Stimulated activated CD8-positive, alpha-beta memory T cell treated with anti-CD3 and anti-CD28 coated beads, Interleukin-7, amount 100 ng/mL, for 48 hours (primary cell): ENCODE measurements around the gene RNU7-1.
"Not testable (repeated sequence)": the region's sequence is repeated elsewhere in the genome, so short reads cannot be mapped to it uniquely, and the experiment has no call there.

Experiments used
- DNase-seq, 2 donors: peaks; one replicate each; pipeline ENCODE4 v3.0.0-alpha.2; 2020; ENCODE audit warnings: low read depth in 1 of 2; ENCODE audit errors: extremely low read depth in 1 of 2

The RNU7-1 gene

DNA sequence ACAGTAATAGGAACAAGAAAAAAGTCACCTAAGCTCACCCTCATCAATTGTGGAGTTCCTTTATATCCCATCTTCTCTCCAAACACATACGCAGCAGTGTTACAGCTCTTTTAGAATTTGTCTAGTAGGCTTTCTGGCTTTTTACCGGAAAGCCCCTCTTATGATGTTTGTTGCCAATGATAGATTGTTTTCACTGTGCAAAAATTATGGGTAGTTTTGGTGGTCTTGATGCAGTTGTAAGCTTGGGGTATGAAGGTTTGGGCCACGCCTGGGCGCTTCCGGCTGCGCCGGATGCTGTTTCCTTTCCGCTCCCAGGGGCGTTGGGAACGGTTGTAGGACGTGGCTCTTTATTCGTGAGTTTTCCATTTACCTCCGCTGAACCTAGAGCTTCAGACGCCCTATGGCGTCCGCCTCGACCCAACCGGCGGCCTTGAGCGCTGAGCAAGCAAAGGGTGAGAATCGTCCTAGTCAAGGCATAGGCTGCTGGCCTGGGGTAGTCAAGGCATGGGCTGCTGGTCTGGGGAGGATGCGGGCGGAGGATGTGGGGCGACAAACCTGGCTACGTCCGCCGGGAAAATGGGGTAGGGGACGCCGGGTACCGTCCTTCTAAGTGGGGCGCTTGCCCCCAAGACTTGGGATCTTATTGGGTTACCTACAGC lies at the start of gene RNU7-1, which contains the start of gene C12orf57:
RNU7-1 (plus strand) TSS at position 95 of the 659 bp plus-strand sequence.
C12orf57 (plus strand) TSS at position 301 of the 659 bp plus-strand sequence; CDS start at position 401, 100 bp downstream.
- peak; percentile 69 to 74 for DNase-seq

DNA sequence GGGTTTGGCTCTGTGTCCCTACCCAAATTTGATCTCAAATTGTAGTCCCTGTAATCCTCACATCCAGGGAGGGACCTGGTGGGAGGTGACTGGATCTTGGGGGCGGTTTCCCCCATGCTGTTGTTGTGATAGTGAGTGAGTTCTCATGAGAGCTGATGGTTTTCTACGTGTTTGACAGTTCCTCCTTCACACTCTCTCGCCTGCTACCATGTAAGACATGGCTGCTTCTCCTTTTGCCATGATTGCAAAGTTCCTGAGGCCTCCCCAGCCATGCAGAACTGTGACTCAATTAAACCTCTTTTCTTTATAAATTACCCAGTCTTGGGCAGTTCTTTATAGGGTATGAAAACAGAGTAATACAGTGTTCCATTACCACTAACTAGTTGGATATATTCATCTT lies 49.3 kb upstream of the RNU7-1 start:
- no peak for DNase-seq

DNA sequence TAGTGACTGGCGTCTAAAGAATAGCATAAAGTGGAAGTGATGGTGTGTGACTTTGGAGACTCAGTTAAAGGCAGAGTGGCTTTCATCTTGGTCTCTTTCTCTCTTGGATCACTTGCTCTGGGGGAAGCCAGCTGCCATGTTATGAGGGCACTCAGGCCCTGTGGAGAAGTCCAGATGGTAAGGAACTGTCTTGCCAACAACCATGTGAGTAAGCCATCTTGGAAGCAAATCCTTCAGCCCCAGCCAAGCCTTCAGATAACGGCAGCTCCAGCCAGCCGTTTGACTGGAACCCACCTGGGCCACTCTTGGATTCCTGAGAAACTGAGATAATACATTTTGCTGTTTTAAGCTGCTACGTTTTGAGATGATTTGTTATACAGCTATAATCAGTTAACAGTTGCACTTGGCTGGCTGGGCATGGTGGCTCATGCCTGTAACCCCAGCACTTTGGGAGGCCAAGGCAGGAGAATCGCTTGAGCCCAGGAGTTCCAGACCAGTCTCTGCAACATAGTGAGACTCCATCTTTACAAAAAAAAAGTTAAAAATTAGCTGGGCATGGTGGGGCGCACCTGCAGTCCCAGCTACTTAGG lies 46.7 kb upstream of the RNU7-1 start:
- no peak for DNase-seq

DNA sequence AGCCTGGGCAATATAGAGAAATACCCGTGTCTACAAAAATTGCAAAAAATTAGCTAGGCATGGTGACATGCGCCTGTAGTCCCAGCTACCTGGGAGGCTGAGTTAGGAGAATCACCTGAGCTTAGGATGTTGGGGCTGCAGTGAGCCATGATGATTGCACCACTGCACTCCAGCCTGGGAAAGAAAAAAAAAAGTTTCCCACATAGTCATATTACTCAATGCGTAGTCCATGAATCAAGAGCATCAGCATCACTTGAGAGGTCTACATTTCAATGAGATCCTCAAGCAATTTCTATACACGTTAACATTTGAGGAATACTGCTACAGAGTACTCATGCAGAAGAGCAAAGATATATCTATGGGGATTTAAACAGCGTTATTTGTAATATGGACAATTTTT lies 44.2 kb upstream of the RNU7-1 start:
- no peak for DNase-seq

DNA sequence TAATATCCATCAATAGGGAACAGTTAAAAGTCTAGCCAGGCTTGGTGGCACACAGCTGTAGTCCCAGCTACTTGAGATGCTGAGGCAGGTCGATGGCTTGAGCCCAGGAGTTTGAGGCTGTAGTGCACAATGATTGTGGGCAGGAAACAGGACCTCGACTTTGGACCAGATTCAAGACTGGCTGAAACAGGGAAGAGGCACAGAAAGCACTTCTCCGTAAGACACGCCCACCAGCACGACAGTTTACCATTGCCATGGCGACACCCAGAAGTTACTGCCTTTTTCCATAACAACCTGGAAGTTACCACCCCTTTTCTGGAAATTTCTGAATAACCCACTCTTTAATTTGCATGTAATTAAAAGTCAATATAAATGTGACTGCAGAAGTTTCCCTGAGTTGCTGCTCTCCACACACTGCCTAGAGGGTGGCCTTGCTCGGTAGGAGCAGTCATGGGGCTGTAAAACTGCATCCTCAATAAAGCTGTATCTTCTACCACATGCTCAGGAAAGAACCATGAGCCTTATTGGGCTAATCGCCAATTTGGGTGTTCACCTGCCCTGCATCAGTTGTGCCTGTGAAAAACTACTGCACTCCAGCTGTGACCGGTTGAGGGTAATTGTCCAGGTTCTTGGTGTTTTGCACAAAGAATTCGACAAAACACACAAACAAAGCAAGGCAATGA lies 43.6 kb upstream of the RNU7-1 start:
- no peak for DNase-seq

DNA sequence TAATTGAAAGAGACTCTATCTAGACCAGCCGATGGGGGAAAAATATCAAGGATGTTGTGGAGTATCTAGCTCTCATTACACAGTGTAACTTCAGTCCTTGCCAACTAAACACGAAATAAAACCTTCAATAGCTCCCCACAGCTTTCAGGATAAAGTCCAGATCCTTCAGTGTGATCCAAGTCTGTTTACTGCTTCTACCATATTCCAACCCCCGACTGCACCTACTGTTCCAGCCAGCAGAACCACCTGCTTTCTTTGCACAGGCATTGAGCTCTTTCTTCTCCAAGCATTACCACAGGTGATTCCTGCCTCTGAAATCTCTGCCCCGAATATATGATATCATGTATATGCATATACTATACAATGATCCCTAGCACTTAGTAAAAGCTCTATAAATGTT lies 41.2 kb upstream of the RNU7-1 start:
- DNase-seq: no peak

DNA sequence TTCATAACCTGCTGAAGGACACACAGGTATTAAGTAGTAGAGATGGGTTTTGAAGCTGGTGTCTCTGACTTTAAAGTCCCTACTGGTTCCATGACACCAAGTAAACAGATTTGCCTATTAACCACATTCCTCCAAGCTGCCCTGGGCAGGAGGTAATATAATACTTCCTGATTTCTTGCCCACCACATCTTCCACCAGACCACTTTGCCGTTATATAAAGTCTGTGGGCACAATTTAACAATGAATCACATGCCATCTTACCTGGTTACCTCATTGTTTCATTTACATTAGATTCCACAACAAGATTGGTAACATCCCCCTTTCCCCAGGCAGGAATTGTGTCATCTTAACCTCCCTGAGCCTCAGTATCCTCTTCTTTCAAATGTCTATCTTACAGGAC lies 39.9 kb upstream of the RNU7-1 start:
- DNase-seq: no peak

DNA sequence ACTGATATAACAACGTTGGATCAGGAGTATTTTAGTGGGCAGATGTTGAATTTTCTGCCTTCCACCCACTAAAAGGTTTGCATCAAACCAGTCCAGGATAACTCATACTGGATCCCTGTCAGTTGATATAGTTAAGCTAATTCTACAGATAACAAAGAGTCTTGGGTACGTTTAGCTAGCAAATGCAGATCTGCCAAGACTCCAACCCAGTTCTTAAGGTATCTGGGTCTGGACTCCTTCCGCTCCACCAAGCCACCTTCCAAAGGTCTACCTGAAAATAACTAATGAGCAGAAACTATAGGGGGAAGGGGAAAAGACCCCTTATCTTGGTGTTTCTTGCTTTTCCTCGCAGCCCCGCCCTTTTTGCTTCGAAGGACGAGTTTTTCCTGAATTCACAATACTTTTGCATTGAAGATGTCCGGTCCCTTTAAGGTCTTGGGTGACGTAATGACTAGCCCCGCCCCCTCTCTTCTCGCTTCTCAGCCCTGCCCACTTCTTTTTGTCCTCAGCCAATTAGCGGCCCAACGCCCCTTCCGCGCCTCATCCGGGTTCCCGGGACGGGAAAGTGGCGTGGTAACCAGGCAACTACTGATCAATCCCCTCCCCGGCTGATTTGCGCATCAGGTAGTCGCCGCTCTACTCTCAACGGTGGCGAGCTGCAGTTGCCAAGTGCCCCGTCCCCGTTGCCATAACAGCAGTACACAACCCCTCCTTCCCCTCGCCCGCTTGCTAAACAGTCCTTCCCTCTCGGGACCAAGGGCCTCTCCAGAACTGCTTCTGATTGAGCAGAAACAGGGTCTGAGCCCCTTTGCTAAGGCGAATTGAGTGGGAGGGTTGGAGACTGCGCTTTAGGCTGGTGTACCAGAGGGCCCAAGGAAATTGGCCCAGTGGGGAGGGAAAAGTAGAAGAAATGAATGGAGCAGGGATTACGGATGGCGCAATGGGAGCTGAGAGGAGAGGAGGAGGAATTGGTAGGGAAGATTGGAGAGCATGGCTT lies 39.0 kb upstream of the RNU7-1 start, which contains the start of gene LRRC23:
LRRC23 (plus strand) TSS at position 543 of the 997 bp plus-strand sequence. CDS start 812 bp downstream, outside the sequence.
- DNase-seq: peak; percentile 93 to 98

DNA sequence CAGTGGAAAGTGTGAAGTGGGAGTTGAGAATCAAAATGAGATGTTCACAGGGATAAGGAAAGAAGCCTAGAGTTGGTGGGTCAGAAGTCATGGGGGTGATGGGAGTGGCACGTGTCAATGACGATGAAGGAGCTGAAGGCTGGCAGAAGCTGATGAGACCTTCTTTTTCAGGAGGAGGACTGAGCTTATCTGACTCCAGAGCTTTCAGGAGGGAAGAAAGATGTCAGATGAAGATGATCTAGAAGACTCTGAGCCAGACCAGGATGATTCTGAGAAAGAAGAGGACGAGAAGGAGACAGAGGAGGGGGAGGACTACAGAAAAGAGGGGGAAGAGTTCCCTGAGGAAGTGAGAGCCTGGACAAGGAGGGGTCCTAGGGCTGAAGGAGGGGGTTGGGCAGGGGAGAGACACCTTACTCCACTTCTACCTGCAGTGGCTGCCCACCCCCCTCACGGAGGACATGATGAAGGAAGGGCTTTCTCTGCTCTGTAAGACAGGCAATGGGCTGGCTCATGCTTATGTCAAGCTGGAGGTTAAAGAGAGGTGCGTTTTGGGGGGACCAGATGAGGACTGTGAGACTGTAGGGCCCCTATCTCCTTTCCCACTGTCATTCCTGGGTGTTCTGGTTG lies 38.1 kb upstream of the RNU7-1 start:
- DNase-seq: no peak

DNA sequence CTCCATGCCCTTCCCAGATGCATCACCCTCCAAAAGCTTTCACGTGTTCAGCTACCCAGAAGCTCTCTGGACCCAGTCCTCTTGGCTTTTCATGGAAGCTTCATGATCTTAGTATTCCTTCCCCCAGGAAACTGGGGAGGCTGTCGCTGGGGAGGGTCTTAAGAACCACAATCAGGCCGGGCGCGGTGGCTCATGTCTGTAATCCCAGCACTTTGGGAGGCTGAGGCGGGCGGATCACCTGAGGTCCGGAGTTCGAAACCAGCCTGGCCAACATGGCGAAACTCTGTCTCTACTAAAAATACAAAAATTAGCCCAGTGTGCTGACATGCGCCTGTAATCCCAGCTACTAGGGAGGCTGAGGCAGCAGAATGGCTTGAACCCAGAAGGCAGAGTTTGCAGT lies 35.5 kb upstream of the RNU7-1 start:
- not testable (repeated sequence) for DNase-seq

DNA sequence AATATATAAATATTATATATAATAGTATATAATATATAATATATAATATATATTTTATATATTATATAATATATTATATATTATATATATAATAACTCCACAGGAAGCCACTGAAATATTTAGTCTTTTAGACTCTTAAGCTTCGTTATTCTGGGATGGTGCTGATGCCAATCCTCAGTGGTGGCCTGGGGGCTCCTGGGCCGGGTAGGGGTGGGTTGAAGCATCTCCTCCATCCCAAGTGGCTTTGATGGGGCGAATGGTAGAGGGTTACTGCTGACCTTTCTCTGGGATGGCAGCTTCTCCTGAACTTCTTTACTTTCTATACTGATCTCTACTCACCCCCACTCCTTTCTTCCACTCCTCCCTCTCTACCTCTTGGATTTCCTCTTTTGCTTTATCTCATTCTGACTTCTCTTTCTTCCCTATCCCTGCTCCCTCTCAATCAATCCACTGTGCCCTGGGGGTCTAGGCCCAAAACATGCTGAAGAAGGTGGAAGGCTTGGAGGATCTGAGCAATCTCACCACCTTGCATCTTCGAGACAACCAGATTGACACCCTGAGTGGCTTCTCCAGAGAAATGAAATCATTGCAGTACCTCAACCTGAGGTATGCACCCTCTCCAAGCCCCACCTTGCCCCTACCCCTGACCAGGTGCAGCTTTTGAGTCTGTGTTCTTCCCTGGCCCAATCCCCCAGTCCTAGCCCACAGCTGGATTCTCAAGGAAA lies 34.0 kb upstream of the RNU7-1 start:
- no peak for DNase-seq

DNA sequence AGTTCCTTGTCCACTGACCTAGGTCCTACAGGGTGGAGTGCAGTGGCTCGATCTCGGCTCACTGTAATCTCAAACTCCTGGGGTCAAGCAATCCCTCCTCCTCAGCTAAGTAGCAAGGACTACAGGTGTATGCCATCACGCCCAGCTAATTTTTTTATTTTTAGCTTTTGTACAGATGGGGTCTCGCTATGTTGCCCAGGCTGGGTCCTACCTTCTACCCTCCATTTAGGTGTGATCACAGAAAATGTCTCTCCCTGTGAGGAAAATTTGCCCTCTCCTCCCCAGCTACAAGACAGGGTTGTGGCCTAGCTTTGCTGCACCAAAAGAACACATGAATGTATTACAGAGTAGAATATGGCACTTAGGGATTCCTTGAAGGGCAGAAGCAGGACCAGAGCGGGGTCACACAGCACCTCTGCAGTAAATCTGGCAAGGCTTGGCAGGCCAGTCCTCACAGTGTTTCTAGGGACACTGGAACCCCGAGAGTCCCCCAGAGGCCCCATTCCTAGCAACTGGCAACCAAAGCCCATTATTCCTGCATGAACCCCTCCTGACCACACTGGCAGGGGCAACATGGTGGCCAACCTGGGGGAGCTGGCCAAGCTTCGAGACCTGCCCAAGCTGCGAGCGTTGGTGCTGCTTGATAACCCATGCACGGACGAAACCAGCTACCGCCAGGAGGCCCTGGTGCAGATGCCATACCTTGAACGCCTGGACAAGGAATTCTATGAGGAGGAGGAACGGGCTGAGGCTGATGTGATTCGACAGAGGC lies 31.3 kb upstream of the RNU7-1 start:
- DNase-seq: no peak

DNA sequence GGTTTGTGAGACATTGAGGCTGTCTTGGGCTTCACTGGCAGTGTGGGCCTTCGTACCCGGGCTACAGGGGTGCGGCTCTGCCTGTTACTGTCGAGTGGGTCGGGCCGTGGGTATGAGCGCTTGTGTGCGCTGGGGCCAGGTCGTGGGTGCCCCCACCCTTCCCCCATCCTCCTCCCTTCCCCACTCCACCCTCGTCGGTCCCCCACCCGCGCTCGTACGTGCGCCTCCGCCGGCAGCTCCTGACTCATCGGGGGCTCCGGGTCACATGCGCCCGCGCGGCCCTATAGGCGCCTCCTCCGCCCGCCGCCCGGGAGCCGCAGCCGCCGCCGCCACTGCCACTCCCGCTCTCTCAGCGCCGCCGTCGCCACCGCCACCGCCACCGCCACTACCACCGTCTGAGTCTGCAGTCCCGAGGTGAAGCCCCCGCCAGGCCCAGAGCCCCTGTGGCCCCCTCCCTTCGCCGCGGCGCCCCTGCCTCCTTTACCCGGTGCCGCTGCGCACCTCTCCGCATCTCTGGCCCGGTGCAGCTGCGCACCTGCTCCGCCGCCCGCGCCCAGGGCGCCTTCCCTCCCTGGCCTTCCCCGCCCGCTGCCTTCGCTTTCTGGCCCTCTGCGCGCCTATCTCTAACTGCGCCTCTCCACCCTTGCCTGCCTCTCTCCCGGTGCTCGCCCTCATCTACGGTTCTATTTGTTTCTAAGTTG lies 29.2 kb upstream of the RNU7-1 start, which contains the start of gene ENO2:
ENO2 (plus strand) TSS at position 335 of the 701 bp plus-strand sequence. CDS start 1,253 bp downstream, outside the sequence.
- peak; percentile 71 to 76 for DNase-seq

DNA sequence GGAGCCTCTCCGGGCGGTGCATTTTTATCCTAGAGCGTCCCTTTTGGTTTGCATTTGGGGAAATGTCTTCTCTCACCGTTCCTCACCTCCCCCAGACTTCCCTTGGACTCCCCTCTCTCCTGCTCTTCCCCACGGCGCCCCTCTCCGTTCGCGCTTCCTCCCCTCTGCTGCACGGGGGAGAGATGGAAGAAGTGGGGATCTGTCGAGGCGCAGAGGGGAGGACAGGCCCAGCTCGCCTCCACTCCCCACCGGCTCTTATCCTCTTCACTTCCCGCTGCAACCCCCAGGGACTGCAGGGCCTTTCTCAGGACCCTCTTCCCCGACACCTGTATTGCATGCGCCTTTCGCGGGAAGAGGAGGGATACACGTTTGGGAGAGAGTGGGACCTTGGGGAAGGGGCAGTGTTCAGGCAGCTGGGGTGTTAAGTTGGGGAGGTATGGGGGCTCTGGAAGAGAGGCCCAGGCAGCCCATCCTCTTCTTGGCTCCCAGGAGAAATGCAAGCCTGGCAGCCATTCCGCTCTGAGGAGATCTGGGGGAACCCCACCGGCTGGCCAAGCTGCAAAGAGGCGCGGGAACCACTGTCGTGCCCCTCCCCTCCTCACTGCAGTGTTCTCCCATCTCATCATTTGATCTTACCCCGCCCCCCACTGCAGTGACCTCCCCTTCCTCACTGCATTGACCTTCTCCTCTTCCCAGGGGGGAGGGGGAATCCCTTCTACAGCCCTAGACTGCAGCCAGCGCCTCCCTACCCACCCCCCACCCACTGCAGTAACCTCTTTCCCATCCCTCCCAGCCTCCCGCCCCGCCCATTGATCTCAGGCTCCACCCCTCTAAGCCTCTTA lies 28.4 kb upstream of the RNU7-1 start:
- DNase-seq: no peak

DNA sequence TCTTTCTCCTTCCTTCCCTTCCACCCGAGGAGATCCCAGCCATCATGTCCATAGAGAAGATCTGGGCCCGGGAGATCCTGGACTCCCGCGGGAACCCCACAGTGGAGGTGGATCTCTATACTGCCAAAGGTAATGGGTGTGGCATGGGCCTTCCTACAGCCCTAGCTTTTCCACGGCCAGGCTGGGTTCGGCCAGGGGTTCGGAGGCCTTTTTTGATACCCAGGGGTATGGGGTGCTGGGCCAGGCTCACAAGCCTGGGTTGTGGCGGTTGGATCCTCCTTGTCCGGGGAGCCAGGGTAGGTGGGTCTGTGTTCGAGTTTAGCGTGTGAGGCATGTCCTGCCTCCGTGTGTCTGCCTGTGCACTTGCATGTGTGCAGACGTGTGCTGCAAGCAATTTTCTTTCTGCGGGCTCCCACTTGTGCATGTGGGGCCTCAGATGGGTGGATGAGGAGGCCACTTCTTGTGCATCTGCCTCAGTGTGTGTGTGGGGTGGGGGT lies 27.8 kb upstream of the RNU7-1 start:
- DNase-seq: no peak

DNA sequence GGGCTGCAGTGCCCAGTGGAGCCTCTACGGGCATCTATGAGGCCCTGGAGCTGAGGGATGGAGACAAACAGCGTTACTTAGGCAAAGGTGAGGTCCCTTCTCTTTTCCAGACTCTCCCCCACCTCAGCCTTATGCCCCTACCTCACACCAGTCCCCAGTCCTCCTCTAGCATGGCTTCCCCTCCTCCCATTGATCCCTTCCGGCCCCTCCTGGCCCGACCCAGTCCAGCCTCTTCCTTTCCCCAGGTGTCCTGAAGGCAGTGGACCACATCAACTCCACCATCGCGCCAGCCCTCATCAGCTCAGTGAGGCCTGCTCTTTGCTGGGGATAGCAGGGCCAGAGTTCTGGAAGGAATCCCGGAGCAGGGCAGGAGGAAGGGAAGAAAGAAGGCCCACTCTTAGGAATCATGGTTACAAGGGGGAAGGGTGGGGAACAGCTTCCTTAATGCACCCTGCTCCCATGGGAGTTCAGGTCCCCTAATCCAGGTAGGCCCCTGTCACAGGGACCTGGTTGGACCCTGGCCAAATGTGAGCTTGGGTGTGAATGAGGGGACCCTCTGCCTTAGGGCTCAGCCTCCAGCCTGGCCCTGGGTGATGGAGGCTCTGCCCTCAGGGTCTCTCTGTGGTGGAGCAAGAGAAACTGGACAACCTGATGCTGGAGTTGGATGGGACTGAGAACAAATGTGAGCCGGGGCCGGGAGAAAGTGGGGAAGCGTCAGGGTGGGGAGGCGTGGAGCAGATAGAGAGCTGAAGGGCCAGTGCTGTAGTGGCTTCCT lies 27.0 kb upstream of the RNU7-1 start:
- DNase-seq: no peak
